IPS-15b (cell line): Measurements from ENCODE around the gene CDK3.

ENCODE experiments used
- H3K27me3 ChIP-seq: one replicate; pipeline ENCODE4 v1.6.1; 2013; ENCODE audit warnings: low read length; ENCODE audit not compliant: control insufficient read depth, insufficient read depth
- H3K36me3 ChIP-seq: one replicate; pipeline ENCODE4 v1.6.1; 2013; ENCODE audit warnings: low read length; ENCODE audit not compliant: control insufficient read depth, insufficient read depth
- H3K4me1 ChIP-seq: one replicate; pipeline ENCODE4 v1.6.1; 2013; ENCODE audit warnings: mild to moderate bottlenecking, low read length; ENCODE audit not compliant: control insufficient read depth, insufficient read depth
- H3K4me3 ChIP-seq: one replicate; pipeline ENCODE4 v1.5.1; 2013; ENCODE audit warnings: low read depth, low read length
- H3K9ac ChIP-seq: one replicate; pipeline ENCODE4 v1.6.1; 2013; ENCODE audit warnings: low read depth, mild to moderate bottlenecking, low read length
- H3K9me3 ChIP-seq: one replicate; pipeline ENCODE4 v1.6.1; 2013; ENCODE audit warnings: mild to moderate bottlenecking, low read length; ENCODE audit not compliant: control insufficient read depth, insufficient read depth

The CDK3 gene

GRCh38 chr17:76008630-76009425, 8.2 kb downstream of the CDK3 start:
- Histone ChIP-seq H3K27me3 (no peaks in the 10 kb centered on the region), H3K4me1 (no peaks in the 10 kb centered on the region), H3K36me3 (peaks cover 4% of the 10 kb centered on the region), H3K9me3 (no peaks in the 10 kb centered on the region), H3K9ac (no peak overlapping the region), H3K4me3 (no peak overlapping the region)

GRCh38 chr17:76009447-76009846, 8.8 kb downstream of the CDK3 start:
- no peak overlapping the region for H3K4me3 ChIP-seq
- H3K9me3 ChIP-seq = no peaks in the 10 kb centered on the region
- H3K4me1 ChIP-seq = no peaks in the 10 kb centered on the region
- no peak overlapping the region for H3K9ac ChIP-seq
- H3K36me3 ChIP-seq = no peaks in the 10 kb centered on the region
- H3K27me3 ChIP-seq = no peaks in the 10 kb centered on the region

GRCh38 chr17:76009969-76010661, 9.5 kb downstream of the CDK3 start:
- H3K27me3 ChIP-seq = no peaks in the 10 kb centered on the region
- H3K9ac ChIP-seq = no peak overlapping the region
- H3K36me3 ChIP-seq = no peaks in the 10 kb centered on the region
- H3K4me1 ChIP-seq = no peaks in the 10 kb centered on the region
- H3K9me3 ChIP-seq = no peaks in the 10 kb centered on the region
- H3K4me3 ChIP-seq = no peak overlapping the region

- no peaks in the 10 kb centered on the region for H3K27me3 ChIP-seq
- H3K9me3 ChIP-seq = no peaks in the 10 kb centered on the region
- H3K36me3 ChIP-seq = no peaks in the 10 kb centered on the region
- no peak overlapping the region for H3K9ac ChIP-seq
- no peaks in the 10 kb centered on the region for H3K4me1 ChIP-seq
- H3K4me3 ChIP-seq = no peak overlapping the region
Observed at GRCh38 chr17:76011951-76012350, 11.3 kb downstream of the CDK3 start.

- Histone ChIP-seq H3K36me3 (no peaks in the 10 kb centered on the region), H3K9me3 (no peaks in the 10 kb centered on the region), H3K4me3 (no peak overlapping the region), H3K4me1 (no peaks in the 10 kb centered on the region), H3K9ac (peak overlapping the region; percentile 9), H3K27me3 (no peaks in the 10 kb centered on the region)
Observed at GRCh38 chr17:76013377-76013932, 12.8 kb downstream of the CDK3 start.

- Histone ChIP-seq H3K9ac (peak overlapping the region; percentile 9), H3K4me3 (no peak overlapping the region), H3K27me3 (no peaks in the 10 kb centered on the region), H3K9me3 (no peaks in the 10 kb centered on the region), H3K4me1 (no peaks in the 10 kb centered on the region), H3K36me3 (no peaks in the 10 kb centered on the region)
Observed at GRCh38 chr17:76014100-76014924, 13.7 kb downstream of the CDK3 start.

GRCh38 chr17:76014925-76015261, 14.2 kb downstream of the CDK3 start:
- H3K36me3 ChIP-seq = no peaks in the 10 kb centered on the region
- H3K4me1 ChIP-seq = no peaks in the 10 kb centered on the region
- no peaks in the 10 kb centered on the region for H3K9me3 ChIP-seq
- no peak overlapping the region for H3K4me3 ChIP-seq
- no peaks in the 10 kb centered on the region for H3K27me3 ChIP-seq
- no peak overlapping the region for H3K9ac ChIP-seq

- Histone ChIP-seq H3K9me3 (no peaks in the 10 kb centered on the region), H3K36me3 (no peaks in the 10 kb centered on the region), H3K27me3 (no peaks in the 10 kb centered on the region), H3K4me1 (no peaks in the 10 kb centered on the region), H3K4me3 (no peak overlapping the region), H3K9ac (no peak overlapping the region)
Observed at GRCh38 chr17:76017481-76018339, 17.1 kb downstream of the CDK3 start.

- Histone ChIP-seq H3K4me1 (no peaks in the 10 kb centered on the region), H3K4me3 (no peak overlapping the region), H3K9me3 (no peaks in the 10 kb centered on the region), H3K9ac (no peak overlapping the region), H3K27me3 (no peaks in the 10 kb centered on the region), H3K36me3 (no peaks in the 10 kb centered on the region)
Observed at GRCh38 chr17:76018340-76018680, 17.7 kb downstream of the CDK3 start.

- H3K9me3 ChIP-seq = no peaks in the 10 kb centered on the region
- no peaks in the 10 kb centered on the region for H3K4me1 ChIP-seq
- no peak overlapping the region for H3K9ac ChIP-seq
- no peaks in the 10 kb centered on the region for H3K27me3 ChIP-seq
- no peaks in the 10 kb centered on the region for H3K36me3 ChIP-seq
- no peak overlapping the region for H3K4me3 ChIP-seq
Observed at GRCh38 chr17:76018801-76019200, 18.1 kb downstream of the CDK3 start.

- H3K9ac ChIP-seq = no peak overlapping the region
- no peaks in the 10 kb centered on the region for H3K27me3 ChIP-seq
- no peaks in the 10 kb centered on the region for H3K4me1 ChIP-seq
- H3K9me3 ChIP-seq = no peaks in the 10 kb centered on the region
- H3K36me3 ChIP-seq = no peaks in the 10 kb centered on the region
- H3K4me3 ChIP-seq = no peak overlapping the region
Observed at GRCh38 chr17:76019833-76020467, 19.3 kb downstream of the CDK3 start.
